B cell (primary cell): ENCODE data around the gene PEBP1.

Experiments used
- CTCF ChIP-seq: fragments of 200-600 bp; IDR thresholded peaks from one replicate; pipeline ENCODE4 v1.8.0; 2022; ENCODE audit warnings: antibody characterized with exemption, mild to moderate bottlenecking
- EZH2 ChIP-seq: IDR thresholded peaks from 2 replicates; pipeline ENCODE4 v1.6.1; 2012; ENCODE audit warnings: borderline replicate concordance, low read depth, mild to moderate bottlenecking, moderate library complexity, low read length; ENCODE audit not compliant: insufficient read depth, poor library complexity, severe bottlenecking

GRCh38 chr12:118098911-118099671 is 36.8 kb upstream of the PEBP1 start:
- TF ChIP-seq CTCF (no peak), EZH2 (no peak)
